Thyroid gland (tissue), 4 donors: Measurements from ENCODE around the gene PTPRN2.

Experiments
- CTCF ChIP-seq, 6 experiments: fragments of 200-600 bp in 3 of 6; fragments of 450-650 bp in 3 of 6; sonication (generic) in 3 of 6; IDR thresholded peaks; one replicate each; pipeline ENCODE4 v1.5.1; 2016 to 2019; ENCODE audit warnings: antibody characterized with exemption in 6 of 6, mild to moderate bottlenecking in 2 of 6, inconsistent platforms in 1 of 6, moderate library complexity in 1 of 6
- POLR2A ChIP-seq, 2 donors: fragments of 450-650 bp; IDR thresholded peaks; one replicate each; pipeline ENCODE4 v1.6.1; 2017; ENCODE audit warnings: antibody characterized with exemption in 2 of 2, mild to moderate bottlenecking in 2 of 2, moderate library complexity in 1 of 2

DNA sequence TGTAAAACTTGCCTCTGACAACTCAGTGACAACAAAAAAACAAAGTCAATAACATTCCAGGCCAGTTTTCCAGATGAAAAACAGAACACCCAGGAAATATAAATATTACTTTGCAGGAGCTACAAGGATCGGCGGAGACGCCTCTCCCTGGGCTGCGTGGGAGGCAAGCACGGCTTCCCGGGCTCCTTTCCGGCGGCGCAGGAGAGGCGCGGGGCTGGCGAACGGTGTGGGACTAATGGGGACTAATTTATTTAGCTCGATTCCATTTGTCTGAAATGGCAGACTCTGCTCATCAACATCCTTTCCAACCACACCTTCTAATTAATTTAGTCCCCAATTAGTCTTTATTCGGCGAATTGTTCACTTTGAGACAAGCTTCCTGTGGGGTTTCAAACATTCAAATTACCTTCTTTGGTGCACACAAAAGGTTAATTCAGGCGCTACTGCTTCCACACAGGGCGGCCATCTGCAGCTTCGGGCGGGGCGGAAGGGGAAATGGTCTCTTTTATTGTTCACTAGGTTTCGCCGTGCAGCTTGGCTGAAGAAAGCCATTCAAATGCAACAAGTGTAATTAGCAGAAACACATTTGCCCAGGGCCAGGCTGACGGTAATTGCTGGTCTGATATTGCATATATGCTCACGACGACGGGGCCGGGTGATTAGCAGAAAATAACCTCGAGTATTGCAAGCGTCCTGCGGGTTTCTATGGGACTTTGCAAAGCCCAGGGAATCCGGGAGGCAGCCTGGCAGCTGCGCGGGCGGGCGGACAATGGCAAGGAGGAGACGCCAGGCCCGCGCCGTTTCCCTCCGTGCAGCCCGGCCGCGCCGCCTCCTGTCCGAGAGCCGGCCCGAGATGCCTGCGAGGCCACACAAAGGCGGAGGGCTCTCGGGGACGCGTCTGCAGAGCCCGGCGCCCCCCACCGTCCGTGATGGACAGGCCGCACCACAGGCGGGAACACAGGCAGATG lies 270.1 kb downstream of the PTPRN2 start:
- TF ChIP-seq CTCF (IDR thresholded peaks at IDR 0.05) (no peak), POLR2A (IDR thresholded peaks at IDR 0.05) (no peak)
